ENCODE results near the gene GPX2. TPM values are rescaled to one million over a fixed set of nuclear protein-coding genes. Genes with fewer than 3 reads are reported as not detected.

Gene GPX2
- total RNA-seq, 2 experiments from 2014 or later = not detected

- H3K36me3 Mint-ChIP-seq (ENCODE audit: low read depth) = peaks cover 1% of the 10 kb centered on the region
- CTCF ChIA-PET = interaction anchor here (0.6 to 1.2 kb wide), 4 partner anchors 8 to 143 kb away, joined by 3 to 6 read pairs (median 4); no protein-coding TSS in a partner anchor
Measured at GRCh38 chr14:64956697-64957406, 14.3 kb upstream of the GPX2 start.

GRCh38 chr14:64955297-64955696 lies 12.8 kb upstream of the GPX2 start:
- H3K9me3 Mint-ChIP-seq = no peaks in the 10 kb centered on the region
- no peak overlapping the region for H3K4me3 Mint-ChIP-seq
- peaks cover 4% of the 10 kb centered on the region for H3K4me1 Mint-ChIP-seq (ENCODE audit: low read depth)
- DNase-seq = no peak
- peaks cover 4% of the 10 kb centered on the region for H3K36me3 Mint-ChIP-seq (ENCODE audit: low read depth)
- CTCF ChIA-PET = interaction anchor here (0.8 kb wide), 1 partner anchor 44 kb away, joined by 3 read pairs; no protein-coding TSS in a partner anchor
- no peaks in the 10 kb centered on the region for H3K27me3 Mint-ChIP-seq (ENCODE audit: low read depth)
- H3K27ac Mint-ChIP-seq = no peak overlapping the region
- intact Hi-C loops (cut with micrococcal nuclease) = no loop called here

More at GRCh38 chr14:64956697-64957406, 14.3 kb upstream of the GPX2 start:
- H3K9me3 Mint-ChIP-seq = no peaks in the 10 kb centered on the region
- peaks cover 4% of the 10 kb centered on the region for H3K4me1 Mint-ChIP-seq (ENCODE audit: low read depth)
- no peak for DNase-seq
- intact Hi-C loops (cut with micrococcal nuclease) = no loop called here
- H3K27me3 Mint-ChIP-seq (ENCODE audit: low read depth) = no peaks in the 10 kb centered on the region
- no peak overlapping the region for H3K4me3 Mint-ChIP-seq
- H3K27ac Mint-ChIP-seq = no peak overlapping the region

GRCh38 chr14:64954491-64955240 lies 12.1 kb upstream of the GPX2 start:
- Mint-ChIP-seq H3K4me3 (no peak overlapping the region), H3K4me1 (ENCODE audit: low read depth) (peaks cover 4% of the 10 kb centered on the region), H3K27ac (no peak overlapping the region), H3K9me3 (no peaks in the 10 kb centered on the region), H3K36me3 (ENCODE audit: low read depth) (peaks cover 4% of the 10 kb centered on the region), H3K27me3 (ENCODE audit: low read depth) (no peaks in the 10 kb centered on the region)
- CTCF ChIA-PET = interaction anchor here (0.8 kb wide), 1 partner anchor 44 kb away, joined by 3 read pairs; no protein-coding TSS in a partner anchor
- intact Hi-C loops (cut with micrococcal nuclease) = no loop called here
- no peak for DNase-seq

GRCh38 chr14:64953661-64954060 lies 11.1 kb upstream of the GPX2 start:
- peaks cover 4% of the 10 kb centered on the region for H3K4me1 Mint-ChIP-seq (ENCODE audit: low read depth)
- no peak overlapping the region for H3K27ac Mint-ChIP-seq
- H3K9me3 Mint-ChIP-seq = no peaks in the 10 kb centered on the region
- CTCF ChIA-PET = no interaction called here
- peaks cover 4% of the 10 kb centered on the region for H3K36me3 Mint-ChIP-seq (ENCODE audit: low read depth)
- H3K4me3 Mint-ChIP-seq = no peak overlapping the region
- no peaks in the 10 kb centered on the region for H3K27me3 Mint-ChIP-seq (ENCODE audit: low read depth)
- DNase-seq = no peak
- intact Hi-C loops (cut with micrococcal nuclease) = no loop called here

GRCh38 chr14:64953310-64953654 lies 10.7 kb upstream of the GPX2 start:
- Mint-ChIP-seq H3K36me3 (ENCODE audit: low read depth) (peaks cover 4% of the 10 kb centered on the region), H3K27me3 (ENCODE audit: low read depth) (no peaks in the 10 kb centered on the region), H3K9me3 (no peaks in the 10 kb centered on the region), H3K4me3 (no peak overlapping the region), H3K27ac (no peak overlapping the region), H3K4me1 (ENCODE audit: low read depth) (peaks cover 4% of the 10 kb centered on the region)
- CTCF ChIA-PET = interaction anchor here (1.1 kb wide), 1 partner anchor 8 kb away, joined by 3 read pairs; no protein-coding TSS in a partner anchor
- intact Hi-C loops (cut with micrococcal nuclease) = no loop called here
- DNase-seq = no peak

- Mint-ChIP-seq H3K36me3 (ENCODE audit: low read depth) (peaks cover 4% of the 10 kb centered on the region), H3K27ac (no peak overlapping the region), H3K9me3 (no peaks in the 10 kb centered on the region), H3K4me1 (ENCODE audit: low read depth) (peaks cover 4% of the 10 kb centered on the region), H3K27me3 (ENCODE audit: low read depth) (no peaks in the 10 kb centered on the region), H3K4me3 (no peak overlapping the region)
- intact Hi-C loops (cut with micrococcal nuclease) = no loop called here
- no peak for DNase-seq
- CTCF ChIA-PET = interaction anchor here (1.1 kb wide), 1 partner anchor 9 kb away, joined by 3 read pairs; no protein-coding TSS in a partner anchor
Measured at GRCh38 chr14:64952598-64953309, 10.2 kb upstream of the GPX2 start.

- Mint-ChIP-seq H3K4me1 (ENCODE audit: low read depth) (peaks cover 9% of the 10 kb centered on the region), H3K4me3 (no peak overlapping the region), H3K27ac (no peak overlapping the region), H3K36me3 (ENCODE audit: low read depth) (peaks cover 4% of the 10 kb centered on the region), H3K27me3 (ENCODE audit: low read depth) (no peaks in the 10 kb centered on the region), H3K9me3 (no peaks in the 10 kb centered on the region)
- intact Hi-C loops (cut with micrococcal nuclease) = no loop called here
- CTCF ChIA-PET = interaction anchor here (0.6 kb wide), 1 partner anchor 384 kb away, joined by 3 read pairs; no protein-coding TSS in a partner anchor
- no peak for DNase-seq
Measured at GRCh38 chr14:64951724-64952123, 9.2 kb upstream of the GPX2 start.

GRCh38 chr14:64951291-64951690 lies 8.7 kb upstream of the GPX2 start:
- H3K36me3 Mint-ChIP-seq (ENCODE audit: low read depth) = peaks cover 6% of the 10 kb centered on the region
- no peak for DNase-seq
- H3K27me3 Mint-ChIP-seq (ENCODE audit: low read depth) = no peaks in the 10 kb centered on the region
- peaks cover 13% of the 10 kb centered on the region for H3K4me1 Mint-ChIP-seq (ENCODE audit: low read depth)
- CTCF ChIA-PET = interaction anchor here (0.5 to 0.6 kb wide), 2 partner anchors 16 to 384 kb away, joined by 3 to 6 read pairs; no protein-coding TSS in a partner anchor
- intact Hi-C loops (cut with micrococcal nuclease) = no loop called here
- H3K9me3 Mint-ChIP-seq = no peaks in the 10 kb centered on the region
- H3K4me3 Mint-ChIP-seq = no peak overlapping the region
- no peak overlapping the region for H3K27ac Mint-ChIP-seq

GRCh38 chr14:64950889-64951288 lies 8.3 kb upstream of the GPX2 start:
- Mint-ChIP-seq H3K36me3 (ENCODE audit: low read depth) (peaks cover 6% of the 10 kb centered on the region), H3K27ac (no peak overlapping the region), H3K4me1 (ENCODE audit: low read depth) (peaks cover 14% of the 10 kb centered on the region), H3K4me3 (no peak overlapping the region), H3K9me3 (no peaks in the 10 kb centered on the region), H3K27me3 (ENCODE audit: low read depth) (no peaks in the 10 kb centered on the region)
- intact Hi-C loops (cut with micrococcal nuclease) = no loop called here
- DNase-seq = no peak
- CTCF ChIA-PET = interaction anchor here (0.5 kb wide), 1 partner anchor 15 kb away, joined by 6 read pairs; no protein-coding TSS in a partner anchor

GRCh38 chr14:64948612-64949210 lies 6.2 kb upstream of the GPX2 start:
- Mint-ChIP-seq H3K4me3 (no peak overlapping the region), H3K27me3 (ENCODE audit: low read depth) (no peaks in the 10 kb centered on the region), H3K4me1 (ENCODE audit: low read depth) (peaks cover 24% of the 10 kb centered on the region), H3K9me3 (no peaks in the 10 kb centered on the region), H3K36me3 (ENCODE audit: low read depth) (peaks cover 11% of the 10 kb centered on the region), H3K27ac (no peak overlapping the region)
- no peak for DNase-seq
- CTCF ChIA-PET = interaction anchor here (0.6 kb wide), 1 partner anchor 8 kb away, joined by 6 read pairs; no protein-coding TSS in a partner anchor
- intact Hi-C loops (cut with micrococcal nuclease) = no loop called here

GRCh38 chr14:64947710-64948611 lies 5.4 kb upstream of the GPX2 start:
- Mint-ChIP-seq H3K36me3 (ENCODE audit: low read depth) (peaks cover 14% of the 10 kb centered on the region), H3K27me3 (ENCODE audit: low read depth) (no peaks in the 10 kb centered on the region), H3K4me3 (no peak overlapping the region), H3K27ac (no peak overlapping the region), H3K4me1 (ENCODE audit: low read depth) (peaks cover 31% of the 10 kb centered on the region), H3K9me3 (no peaks in the 10 kb centered on the region)
- intact Hi-C loops (cut with micrococcal nuclease) = no loop called here
- CTCF ChIA-PET = interaction anchor here (0.5 kb wide), 1 partner anchor 9 kb away, joined by 5 read pairs; no protein-coding TSS in a partner anchor
- no peak for DNase-seq
